ENCODE measurements around the gene MAEL. TPM values are rescaled to one million over a fixed set of nuclear protein-coding genes. Genes with fewer than 3 reads are reported as not detected.

The MAEL gene
- total RNA-seq, 2 donors from 2014 or later = 2.9 to 5.8 TPM

DNA sequence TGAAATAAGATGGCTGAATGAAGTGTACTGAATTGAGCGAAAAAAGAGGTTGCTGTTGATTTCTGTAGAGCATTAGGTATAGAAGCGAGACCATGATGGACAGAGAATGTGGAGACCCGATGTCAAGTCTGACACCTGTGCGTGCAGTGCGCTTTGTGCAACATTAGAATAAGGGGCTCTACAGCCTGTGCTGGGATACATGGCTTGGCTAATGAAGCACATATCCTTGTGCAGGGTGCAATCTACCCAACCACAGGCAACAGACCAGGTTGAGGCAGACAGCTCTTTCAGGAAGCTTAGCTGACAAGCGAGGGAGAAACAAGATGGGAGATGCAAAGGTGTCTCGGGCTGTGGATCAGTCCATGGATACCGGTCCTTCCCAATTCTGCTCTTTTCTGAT, 82.2 kb downstream of the MAEL start:
- DNase-seq (no peak), ATAC-seq (no peak)
- intact Hi-C loops (cut with DNase I) = no loop called here

Other genes starting within 250 kb of the MAEL start
- gene POGK, start 149.8 kb upstream of the MAEL start, total RNA-seq = 10 to 100 TPM; 16.8 to 21.7 TPM
- gene TADA1, start 113.0 kb upstream of the MAEL start, total RNA-seq = 1 to 10 TPM; 9.4 TPM
- gene ILDR2, start 13.7 kb upstream of the MAEL start, total RNA-seq = 1 to 10 TPM; 3.2 to 7.3 TPM
- under 1 TPM; 0.31 to 0.32 TPM for gene GPA33, start 101.1 kb downstream of the MAEL start, total RNA-seq
- gene STYXL2, start 104.8 kb downstream of the MAEL start, total RNA-seq = 10 to 100 TPM; 80.0 to 87.4 TPM
- gene POU2F1, start 231.6 kb downstream of the MAEL start, total RNA-seq = 1 to 10 TPM; 7.6 to 9.5 TPM